NCI-H226 (cell line): Measurements from ENCODE around the gene KIF25.
"Not testable (repeated sequence)": the region's sequence is repeated elsewhere in the genome, so short reads cannot be mapped to it uniquely, and the experiment has no call there.

Experiments
- DNase-seq: peaks from one replicate; pipeline ENCODE4 v3.0.0-alpha.2; 2015

The KIF25 gene

DNA sequence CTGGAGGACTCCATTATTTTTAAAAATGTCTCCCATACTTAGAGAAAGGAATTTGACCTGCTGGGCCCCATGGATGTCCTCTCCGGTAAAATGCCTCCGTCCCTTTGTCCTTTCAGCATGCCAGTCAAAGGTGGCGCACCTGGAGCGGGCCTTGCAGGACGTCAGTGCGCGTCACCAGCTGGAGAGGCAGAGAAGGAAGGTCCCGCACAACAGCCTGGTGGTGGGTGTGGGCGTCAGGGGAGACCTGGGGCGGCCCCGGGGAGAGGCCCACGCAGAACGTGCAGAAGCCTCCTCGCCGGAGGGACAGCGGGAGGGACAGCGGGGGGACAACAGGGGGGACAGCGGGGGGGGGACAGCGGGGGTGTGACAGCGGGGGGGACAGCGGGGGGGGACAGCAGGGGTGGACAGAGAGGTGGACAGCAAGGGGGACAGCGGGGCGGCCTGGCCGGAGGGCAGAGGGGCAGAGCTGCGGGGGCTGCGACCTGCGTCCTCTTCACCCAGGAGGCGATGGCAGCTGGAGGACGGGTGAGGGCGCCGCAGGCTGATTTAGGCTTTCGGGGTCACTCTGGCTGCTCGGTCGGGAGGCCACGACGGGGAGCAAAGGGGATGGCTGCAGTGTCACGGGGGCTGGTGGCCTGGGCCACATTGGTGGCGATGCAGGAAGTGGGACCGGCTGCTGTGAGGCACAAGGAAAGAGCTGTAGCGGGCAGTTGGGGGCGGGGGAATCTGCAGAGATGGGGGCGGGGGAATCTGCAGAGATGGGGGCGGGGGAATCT is 859 bp upstream of the KIF25 start:
- DNase-seq: no peak

- DNase-seq: no peak
Observed at GRCh38 chr6:167998215-167998614, 744 bp downstream of the KIF25 start.

DNA sequence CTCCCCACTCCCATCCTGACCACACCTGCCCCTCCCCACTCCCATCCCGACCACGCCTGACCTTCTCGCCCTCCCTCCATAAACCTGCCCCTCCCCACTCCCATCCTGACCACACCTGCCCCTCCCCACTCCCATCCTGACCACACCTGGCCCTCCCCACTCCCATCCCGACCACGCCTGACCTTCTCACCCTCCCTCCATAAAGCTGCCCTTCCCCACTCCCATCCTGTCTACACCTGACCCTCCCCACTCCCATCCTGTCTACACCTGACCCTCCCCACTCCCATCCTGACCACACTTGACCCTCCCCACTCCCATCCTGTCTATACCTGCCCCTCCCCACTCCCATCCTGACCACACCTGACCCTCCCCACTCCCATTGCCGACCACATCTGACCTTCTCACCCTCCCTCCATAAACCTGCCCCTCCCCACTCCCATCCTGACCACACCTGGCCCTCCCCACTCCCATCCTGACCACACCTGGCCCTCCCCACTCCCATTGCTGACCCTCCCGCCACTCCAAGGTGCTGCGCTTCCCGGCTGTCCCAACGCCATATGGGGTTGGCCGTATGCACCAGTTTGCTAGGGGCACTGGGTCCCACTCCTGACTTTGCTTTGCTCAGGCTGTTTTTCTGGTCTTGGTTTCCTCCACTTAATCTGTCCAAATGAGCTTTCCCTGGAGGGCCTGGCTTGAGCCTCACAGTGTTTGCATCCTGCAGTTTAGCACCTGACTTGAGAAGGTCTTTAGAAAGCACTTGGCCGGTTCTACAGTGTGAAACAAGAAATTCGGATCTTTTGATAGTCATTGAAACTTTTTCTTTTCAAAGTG is 2.9 kb downstream of the KIF25 start:
- no peak for DNase-seq

DNA sequence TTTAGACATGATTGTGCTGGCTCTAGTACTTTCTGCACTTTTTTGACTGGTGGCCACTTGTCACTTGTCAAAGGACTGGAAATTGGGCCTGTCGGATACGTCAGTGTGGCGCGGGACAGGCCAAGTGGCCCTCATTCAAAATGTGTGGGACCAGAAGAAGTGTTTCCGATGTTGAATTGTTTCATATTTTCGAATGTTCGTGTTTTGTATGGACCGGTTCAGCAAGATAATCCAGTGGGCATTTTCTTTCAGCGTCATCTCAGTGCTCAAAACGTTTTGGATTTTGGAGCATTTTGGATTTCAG is 3.5 kb downstream of the KIF25 start:
- DNase-seq: no peak

- not testable (repeated sequence) for DNase-seq
Observed at GRCh38 chr6:168001514-168001913, 4.0 kb downstream of the KIF25 start.

DNA sequence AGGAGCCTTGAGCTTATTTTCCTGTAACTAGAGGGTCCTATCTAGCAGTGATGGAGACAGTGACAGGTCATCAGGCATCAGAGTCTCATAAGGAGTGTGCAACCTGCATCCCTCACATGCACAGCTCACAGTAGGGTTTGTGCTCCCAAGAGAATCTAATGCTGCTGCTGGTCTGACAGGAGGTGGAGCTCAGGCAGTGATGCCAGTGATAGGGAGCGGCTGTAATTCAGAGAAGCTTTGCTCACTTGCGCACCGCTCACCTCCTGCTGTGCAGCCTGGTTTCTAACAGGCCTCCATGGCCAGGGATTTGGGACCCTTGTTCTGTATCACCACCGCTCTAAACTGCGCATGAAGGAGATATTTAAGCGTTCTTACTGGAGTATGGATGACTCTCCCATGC is 5.3 kb downstream of the KIF25 start:
- DNase-seq: no peak

- no peak for DNase-seq
Observed at GRCh38 chr6:168004023-168004422, 6.6 kb downstream of the KIF25 start.

GRCh38 chr6:168004945-168005344 is 7.5 kb downstream of the KIF25 start:
- DNase-seq: no peak

GRCh38 chr6:168005796-168006195 is 8.3 kb downstream of the KIF25 start:
- DNase-seq: no peak

GRCh38 chr6:168007592-168008338 is 10.3 kb downstream of the KIF25 start:
- DNase-seq: peak; percentile 98

GRCh38 chr6:168009331-168009730 is 11.9 kb downstream of the KIF25 start:
- DNase-seq: no peak

DNA sequence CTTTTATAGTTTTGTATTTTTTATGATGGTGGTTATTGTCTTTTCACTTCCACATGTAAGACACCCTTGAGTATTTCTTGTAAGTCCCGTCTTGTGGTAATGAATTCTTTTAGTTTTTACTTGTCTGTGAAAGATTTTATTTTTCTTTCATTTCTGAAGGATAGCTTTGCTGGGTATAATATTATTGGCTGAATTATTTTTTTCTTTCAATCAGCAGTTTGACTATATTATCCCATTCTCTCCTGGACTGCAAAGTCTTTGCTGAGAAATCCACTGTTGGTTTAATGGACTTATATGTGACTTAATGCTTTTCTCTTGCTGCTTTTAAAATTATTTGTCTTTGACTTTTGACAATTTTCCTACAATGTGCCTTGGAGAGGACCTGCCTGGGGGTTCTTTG is 13.8 kb downstream of the KIF25 start:
- no peak for DNase-seq

- DNase-seq: no peak
Observed at GRCh38 chr6:168012431-168013249, 15.2 kb downstream of the KIF25 start.

- no peak for DNase-seq
Observed at GRCh38 chr6:168013250-168013915, 15.9 kb downstream of the KIF25 start.

- DNase-seq: no peak
Observed at GRCh38 chr6:168014428-168014827, 17.0 kb downstream of the KIF25 start.

GRCh38 chr6:168015009-168015408 is 17.5 kb downstream of the KIF25 start:
- no peak for DNase-seq

DNA sequence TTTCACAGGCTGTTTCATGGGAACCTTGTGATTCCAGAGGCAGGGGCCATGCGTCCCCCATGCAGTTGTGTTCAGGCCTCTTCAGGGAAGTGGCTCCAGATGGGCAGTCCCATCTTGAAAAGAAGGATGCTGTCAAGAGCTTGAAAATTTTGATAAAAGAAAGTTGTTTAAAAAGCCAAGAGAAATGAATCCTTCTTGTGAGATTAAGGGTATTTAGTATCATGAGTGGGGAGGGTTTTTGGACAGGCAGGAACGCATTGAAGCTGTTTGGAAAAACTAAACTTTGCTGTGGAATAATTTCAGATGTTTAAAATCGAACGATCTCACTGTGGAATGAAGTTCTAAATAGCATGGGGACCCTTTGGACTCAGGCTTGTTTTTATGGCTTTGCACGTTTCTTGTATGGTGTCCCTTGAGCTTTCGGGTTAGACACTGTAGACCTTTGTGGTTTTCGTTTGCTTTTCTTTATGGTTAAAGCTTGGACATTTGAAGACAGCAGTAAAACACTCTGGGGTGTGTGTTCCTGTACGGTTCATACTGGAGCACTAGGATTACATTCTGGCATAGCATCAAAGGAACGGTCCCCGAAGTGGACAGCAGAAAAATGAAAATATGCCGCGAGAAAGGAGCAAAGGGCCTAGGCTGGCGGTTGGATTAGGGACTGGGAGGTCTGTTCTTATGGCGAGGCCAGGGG is 18.2 kb downstream of the KIF25 start:
- DNase-seq: no peak

DNA sequence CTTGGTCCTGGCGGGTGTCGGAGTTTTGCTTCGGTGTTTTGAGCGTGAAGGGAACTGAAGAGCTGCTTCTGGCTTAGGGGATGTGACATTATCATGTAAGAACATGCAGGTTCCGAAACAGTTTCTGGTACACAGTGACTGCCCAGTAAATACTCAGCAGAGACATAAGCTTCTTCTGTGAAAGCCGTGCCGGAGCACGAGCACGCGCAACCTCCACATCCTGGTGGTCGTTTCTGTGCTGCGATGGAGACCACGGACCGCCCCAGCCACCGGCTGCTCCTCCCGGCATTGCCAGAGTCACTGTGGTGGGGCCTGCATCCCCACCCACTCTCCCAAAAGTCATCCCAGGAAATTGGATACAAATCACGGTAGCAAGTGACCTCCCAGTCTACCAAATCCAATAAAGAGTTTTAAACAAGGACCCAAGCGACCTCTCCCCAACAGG is 18.7 kb downstream of the KIF25 start:
- DNase-seq: no peak

DNA sequence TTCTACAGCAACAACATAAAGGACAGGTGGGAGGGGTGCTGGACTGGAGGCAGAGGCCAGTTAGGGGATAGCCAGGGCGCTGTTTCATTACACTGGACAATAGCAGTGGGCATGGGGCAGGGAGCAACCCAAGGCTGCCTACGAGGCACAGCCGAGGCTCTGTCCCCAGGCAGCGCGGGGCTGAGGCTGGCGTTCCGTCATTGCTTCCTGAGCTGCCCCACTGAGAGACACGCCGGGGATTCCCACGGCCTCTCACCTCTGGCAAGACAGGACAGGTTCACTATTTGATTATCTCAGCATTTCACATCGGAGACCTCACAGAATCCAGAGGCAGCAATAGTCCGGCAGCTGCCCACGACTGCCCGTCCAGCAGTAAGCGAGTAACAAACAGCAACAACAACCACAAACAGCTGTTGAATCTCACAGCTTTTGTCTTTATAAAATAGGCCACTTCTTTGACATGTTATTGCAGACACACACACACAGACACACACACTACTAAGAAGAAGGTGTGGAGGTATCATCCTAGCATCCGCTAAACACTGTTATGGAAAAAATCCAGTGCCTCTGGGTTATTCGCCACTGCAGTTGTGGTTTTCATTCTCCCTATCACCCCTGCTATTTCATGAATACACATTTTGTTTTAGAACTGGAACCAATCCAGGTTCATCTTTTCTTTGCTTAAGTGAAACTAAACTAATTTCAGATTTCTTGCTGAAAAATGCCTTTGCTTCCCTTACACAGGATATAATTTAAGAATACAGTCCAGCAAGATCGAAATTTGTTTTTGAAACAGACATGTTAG is 19.5 kb downstream of the KIF25 start:
- DNase-seq: no peak

DNA sequence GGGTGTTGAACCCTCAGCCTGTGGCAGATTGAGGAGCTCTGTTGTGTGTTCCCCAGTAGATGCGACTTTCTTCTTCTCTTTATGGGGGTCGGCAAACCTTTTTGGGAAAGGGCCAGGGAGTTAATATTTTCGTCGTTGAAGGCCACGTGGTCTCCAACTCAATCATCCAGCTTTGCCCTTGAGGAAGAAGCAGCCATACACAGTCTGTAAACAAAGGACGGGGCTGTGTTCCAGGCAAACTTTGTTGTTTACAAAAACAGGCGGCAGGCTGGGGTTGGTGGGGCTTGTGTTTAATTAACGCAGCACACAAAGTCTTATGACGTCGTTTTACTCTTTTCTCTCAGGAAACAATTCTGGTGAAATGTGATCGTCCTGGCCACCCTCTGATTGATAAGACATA is 20.2 kb downstream of the KIF25 start:
- DNase-seq: no peak

GRCh38 chr6:168018664-168019063 is 21.2 kb downstream of the KIF25 start:
- no peak for DNase-seq
